Sigmoid colon (tissue), 7 donors: ENCODE measurements around the gene EHD1. TPM values are rescaled to one million over a fixed set of nuclear protein-coding genes. Genes with fewer than 3 reads are reported as not detected.

Experiments used
- polyA plus RNA-seq, 3 donors: library from polyadenylated mRNA; stranded (reverse); fragments of 200-250 nt; gene quantifications; one replicate each; pipeline ENCODE4 v1.2.3, GENCODE V29; 2013
- small RNA-seq, 3 donors: library from RNA; depleted of rRNA; stranded (forward); fragments of <200 nt; gene quantifications; one replicate each; pipeline ENCODE3, GENCODE V24; 2016
- total RNA-seq, 4 donors: library from RNA; depleted of rRNA; stranded (reverse); fragments of >200 nt; gene quantifications; one replicate each; pipeline ENCODE4 v1.1.0, GENCODE V29; 2016
- donor health status: healthy with polysubstance abuse.
- donor health status: Bipolar disorder and iron deficiency.
- donor health status: healthy.

EHD1 gene
- total and polyA plus RNA-seq, 7 donors, result 27.0 to 73.1 (median 40.0) TPM

Small RNA genes lying within 50 kb of the gene (small RNA-seq; reads per million reads assigned to genes)
- gene MIR6749 (0 to 0.22 (median 0) reads per million in 3 donors), gene MIR6750 (0 reads per million in 3 donors)

Other genes with a start within 250 kb of the EHD1 start
- 10 to 100 TPM in 2 of 4 donors, 1 to 10 TPM in 2; 6.8 to 20.5 (median 13.7) TPM for gene NRXN2, start 155.4 kb downstream of the EHD1 start, total RNA-seq
- gene NRXN2, start 155.4 kb downstream of the EHD1 start, polyA plus RNA-seq, result 1 to 10 TPM in 2 of 3 donors, under 1 TPM in 1; 0.23 to 4.9 (median 3.0) TPM
- 10 to 100 TPM; 26.7 to 77.0 (median 27.8) TPM for gene RASGRP2, start 134.5 kb downstream of the EHD1 start, total RNA-seq
- 100 to 1,000 TPM in 1 of 3 donors, 1 to 10 TPM in 2; 2.1 to 101 (median 4.8) TPM for gene RASGRP2, start 134.5 kb downstream of the EHD1 start, polyA plus RNA-seq
- gene PYGM, start 118.6 kb downstream of the EHD1 start, total RNA-seq, result 10 to 100 TPM; 10.5 to 42.1 (median 27.1) TPM
- 1 to 10 TPM in 2 of 3 donors, under 1 TPM in 1; 0.23 to 2.1 (median 1.8) TPM for gene PYGM, start 118.6 kb downstream of the EHD1 start, polyA plus RNA-seq
- gene SF1, start 100.1 kb downstream of the EHD1 start, total RNA-seq, result 100 to 1,000 TPM; 185 to 381 (median 294) TPM
- gene SF1, start 100.1 kb downstream of the EHD1 start, polyA plus RNA-seq, result 100 to 1,000 TPM in 1 of 3 donors, 10 to 100 TPM in 2; 36.5 to 126 (median 43.2) TPM
- 10 to 100 TPM; 11.5 to 23.5 (median 16.6) TPM for gene MAP4K2, start 75.4 kb downstream of the EHD1 start, total RNA-seq
- gene MAP4K2, start 75.4 kb downstream of the EHD1 start, polyA plus RNA-seq, result 10 to 100 TPM in 2 of 3 donors, 1 to 10 TPM in 1; 9.0 to 19.8 (median 11.1) TPM
- gene MEN1, start 68.1 kb downstream of the EHD1 start, total RNA-seq, result 10 to 100 TPM in 1 of 4 donors, 1 to 10 TPM in 3; 6.8 to 12.7 (median 8.8) TPM
- gene MEN1, start 68.1 kb downstream of the EHD1 start, polyA plus RNA-seq, result 10 to 100 TPM in 2 of 3 donors, 1 to 10 TPM in 1; 9.0 to 26.1 (median 10.9) TPM
- gene CDC42BPG, start 34.0 kb downstream of the EHD1 start, total RNA-seq, result under 1 TPM in 3 of 4 donors, not detected in 1; 0.16 to 0.83 (median 0.36) TPM
- 10 to 100 TPM; 19.8 to 39.8 (median 20.8) TPM for gene CDC42BPG, start 34.0 kb downstream of the EHD1 start, polyA plus RNA-seq
- 10 to 100 TPM; 12.1 to 22.7 (median 14.4) TPM for gene ATG2A, start 38.6 kb upstream of the EHD1 start, total RNA-seq
- gene ATG2A, start 38.6 kb upstream of the EHD1 start, polyA plus RNA-seq, result 10 to 100 TPM; 13.2 to 27.6 (median 19.4) TPM
- 10 to 100 TPM; 17.8 to 27.3 (median 21.3) TPM for gene PPP2R5B, start 46.1 kb upstream of the EHD1 start, total RNA-seq
- 10 to 100 TPM; 15.6 to 23.4 (median 18.1) TPM for gene PPP2R5B, start 46.1 kb upstream of the EHD1 start, polyA plus RNA-seq
- gene GPHA2, start 57.3 kb upstream of the EHD1 start, total RNA-seq, result 1 to 10 TPM in 1 of 4 donors, not detected in 3; 2.9 TPM
- under 1 TPM in 1 of 3 donors, not detected in 2; 0.47 TPM for gene GPHA2, start 57.3 kb upstream of the EHD1 start, polyA plus RNA-seq
- not detected for gene MAJIN, start 93.5 kb upstream of the EHD1 start, total RNA-seq
- under 1 TPM in 1 of 3 donors, not detected in 2; 0.25 TPM for gene MAJIN, start 93.5 kb upstream of the EHD1 start, polyA plus RNA-seq
- gene BATF2, start 118.3 kb upstream of the EHD1 start, total RNA-seq, result 1 to 10 TPM; 1.8 to 4.7 (median 3.7) TPM
- gene BATF2, start 118.3 kb upstream of the EHD1 start, polyA plus RNA-seq, result 10 to 100 TPM; 11.6 to 31.3 (median 14.4) TPM
- 100 to 1,000 TPM in 3 of 4 donors, 10 to 100 TPM in 1; 99.2 to 157 (median 136) TPM for gene ARL2, start 135.5 kb upstream of the EHD1 start, total RNA-seq
- 100 to 1,000 TPM in 2 of 3 donors, 10 to 100 TPM in 1; 92.9 to 124 (median 117) TPM for gene ARL2, start 135.5 kb upstream of the EHD1 start, polyA plus RNA-seq
- gene SNX15, start 148.8 kb upstream of the EHD1 start, total RNA-seq, result 10 to 100 TPM; 20.1 to 36.6 (median 25.2) TPM
- 10 to 100 TPM; 21.8 to 31.4 (median 28.8) TPM for gene SNX15, start 148.8 kb upstream of the EHD1 start, polyA plus RNA-seq
- 10 to 100 TPM in 3 of 4 donors, 1 to 10 TPM in 1; 9.1 to 17.8 (median 14.1) TPM for gene SAC3D1, start 162.6 kb upstream of the EHD1 start, total RNA-seq
- gene SAC3D1, start 162.6 kb upstream of the EHD1 start, polyA plus RNA-seq, result 10 to 100 TPM; 10.2 to 20.3 (median 10.9) TPM
- 10 to 100 TPM; 29.9 to 73.1 (median 46.2) TPM for gene NAALADL1, start 179.9 kb upstream of the EHD1 start, total RNA-seq
- gene NAALADL1, start 179.9 kb upstream of the EHD1 start, polyA plus RNA-seq, result 10 to 100 TPM in 2 of 3 donors, 1 to 10 TPM in 1; 8.8 to 26.4 (median 16.2) TPM
- 1 to 10 TPM in 2 of 4 donors, under 1 TPM in 1, not detected in 1; 0.33 to 7.5 (median 3.3) TPM for gene CDCA5, start 205.4 kb upstream of the EHD1 start, total RNA-seq
- 10 to 100 TPM in 1 of 3 donors, 1 to 10 TPM in 2; 1.2 to 21.5 (median 6.0) TPM for gene CDCA5, start 205.4 kb upstream of the EHD1 start, polyA plus RNA-seq
- gene ZFPL1, start 205.6 kb upstream of the EHD1 start, total RNA-seq, result 10 to 100 TPM; 26.1 to 38.8 (median 36.9) TPM
- 10 to 100 TPM; 48.6 to 61.5 (median 52.9) TPM for gene ZFPL1, start 205.6 kb upstream of the EHD1 start, polyA plus RNA-seq
- gene VPS51, start 217.6 kb upstream of the EHD1 start, total RNA-seq, result 100 to 1,000 TPM; 211 to 752 (median 281) TPM
- 100 to 1,000 TPM in 2 of 3 donors, 10 to 100 TPM in 1; 86.2 to 180 (median 108) TPM for gene VPS51, start 217.6 kb upstream of the EHD1 start, polyA plus RNA-seq
- gene TM7SF2, start 233.3 kb upstream of the EHD1 start, total RNA-seq, result 10 to 100 TPM; 15.6 to 20.3 (median 17.5) TPM
- 10 to 100 TPM in 2 of 3 donors, 1 to 10 TPM in 1; 3.6 to 43.2 (median 10.2) TPM for gene TM7SF2, start 233.3 kb upstream of the EHD1 start, polyA plus RNA-seq
- 10 to 100 TPM; 13.6 to 16.3 (median 15.0) TPM for gene ZNHIT2, start 239.1 kb upstream of the EHD1 start, total RNA-seq
- gene ZNHIT2, start 239.1 kb upstream of the EHD1 start, polyA plus RNA-seq, result 10 to 100 TPM in 1 of 3 donors, 1 to 10 TPM in 2; 8.3 to 12.7 (median 9.6) TPM
- gene FAU, start 243.5 kb upstream of the EHD1 start, total RNA-seq, result 1,000 to 10,000 TPM; 1,235 to 1,561 (median 1,347) TPM
- gene FAU, start 243.5 kb upstream of the EHD1 start, polyA plus RNA-seq, result 1,000 to 10,000 TPM in 2 of 3 donors, 100 to 1,000 TPM in 1; 811 to 1,178 (median 1,151) TPM
- 100 to 1,000 TPM in 1 of 4 donors, 10 to 100 TPM in 3; 41.5 to 104 (median 72.4) TPM for gene MRPL49, start 243.7 kb upstream of the EHD1 start, total RNA-seq
- gene MRPL49, start 243.7 kb upstream of the EHD1 start, polyA plus RNA-seq, result 10 to 100 TPM; 63.7 to 76.3 (median 69.8) TPM